Smooth muscle cell of the brain vasculature (primary cell): ENCODE measurements around the gene SNX6.
"Not testable (repeated sequence)": the region's sequence is repeated elsewhere in the genome, so short reads cannot be mapped to it uniquely, and the experiment has no call there.

Experiments
- DNase-seq: peaks from one replicate; pipeline ENCODE4 v3.0.0-alpha.2; 2012; ENCODE audit warnings: low read depth, low spot score

Gene SNX6

GRCh38 chr14:34562776-34563150 is 67.2 kb downstream of the SNX6 start:
- no peak for DNase-seq

GRCh38 chr14:34562037-34562775 is 67.7 kb downstream of the SNX6 start:
- not testable (repeated sequence) for DNase-seq

GRCh38 chr14:34556498-34556829 is 73.5 kb downstream of the SNX6 start:
- not testable (repeated sequence) for DNase-seq

- not testable (repeated sequence) for DNase-seq
Measured at GRCh38 chr14:34555583-34556497, 74.1 kb downstream of the SNX6 start.

- DNase-seq, result no peak
Measured at GRCh38 chr14:34554540-34555250, 75.3 kb downstream of the SNX6 start.

- not testable (repeated sequence) for DNase-seq
Measured at GRCh38 chr14:34549276-34549966, 80.5 kb downstream of the SNX6 start.

GRCh38 chr14:34548472-34548981 is 81.4 kb downstream of the SNX6 start:
- DNase-seq, result no peak

GRCh38 chr14:34547136-34547520 is 82.8 kb downstream of the SNX6 start:
- not testable (repeated sequence) for DNase-seq

- not testable (repeated sequence) for DNase-seq
Measured at GRCh38 chr14:34546272-34547135, 83.4 kb downstream of the SNX6 start.

GRCh38 chr14:34540181-34541059 is 89.5 kb downstream of the SNX6 start:
- DNase-seq, result not testable (repeated sequence)

- DNase-seq, result peak; percentile 91
Measured at GRCh38 chr14:34539407-34540180, 90.4 kb downstream of the SNX6 start, which contains the start of gene EAPP. Gene EAPP (minus strand): TSS chr14:34539701. CDS start chr14:34539628, 73 bp downstream.

- no peak for DNase-seq
Measured at GRCh38 chr14:34538871-34539406, 91.0 kb downstream of the SNX6 start.

- not testable (repeated sequence) for DNase-seq
Measured at GRCh38 chr14:34538096-34538495, 91.9 kb downstream of the SNX6 start.

GRCh38 chr14:34537677-34538009 is 92.3 kb downstream of the SNX6 start:
- no peak for DNase-seq

GRCh38 chr14:34536951-34537676 is 92.8 kb downstream of the SNX6 start:
- DNase-seq, result no peak

GRCh38 chr14:34527591-34527990 is 102.4 kb downstream of the SNX6 start:
- no peak for DNase-seq

GRCh38 chr14:34524216-34524615 is 105.7 kb downstream of the SNX6 start:
- not testable (repeated sequence) for DNase-seq

- no peak for DNase-seq
Measured at GRCh38 chr14:34522496-34522895, 107.5 kb downstream of the SNX6 start.
